Ascending aorta (tissue), 2 donors: Measurements from ENCODE around the gene GGCT. TPM values are rescaled to one million over a fixed set of nuclear protein-coding genes. Genes with fewer than 3 reads are reported as not detected.

Source experiments
- DNase-seq, 2 donors: peaks; one replicate each; pipeline ENCODE4 v3.0.0-alpha.2; 2019; ENCODE audit warnings: low spot score in 2 of 2
- H3K27ac ChIP-seq, 2 donors: fragments of 200-600 bp; sonication (generic); one replicate each; pipeline ENCODE4 v1.5.1; 2016 to 2017; ENCODE audit warnings: mild to moderate bottlenecking in 1 of 2
- H3K27me3 ChIP-seq: fragments of 200-600 bp; sonication (generic); one replicate; pipeline ENCODE4 v1.5.1; 2017
- H3K36me3 ChIP-seq, 2 donors: fragments of 200-600 bp; sonication (generic); one replicate each; pipeline ENCODE4 v1.5.1; 2016
- H3K4me1 ChIP-seq, 2 donors: fragments of 200-600 bp; sonication (generic); one replicate each; pipeline ENCODE4 v1.5.1; 2016 to 2017; ENCODE audit warnings: mild to moderate bottlenecking in 1 of 2
- H3K4me3 ChIP-seq, 2 donors: fragments of 200-600 bp; sonication (generic); one replicate each; pipeline ENCODE4 v1.5.1; 2016 to 2017; ENCODE audit warnings: mild to moderate bottlenecking in 1 of 2
- H3K9me3 ChIP-seq, 2 donors: fragments of 200-600 bp; sonication (generic); one replicate each; pipeline ENCODE4 v1.5.1; 2016
- intact Hi-C: fragments of 100-400 bp; cut with DNase I; formaldehyde crosslinking; loops from one replicate; pipeline ENCODE4 v1.15.1; 2023
- total RNA-seq: library from RNA; depleted of rRNA; stranded (reverse); fragments of >200 nt; gene quantifications from one replicate; pipeline ENCODE4 v1.1.0, GENCODE V29; 2016
- TF ChIP-seq, protein P1 (sequence below), 3 experiments: fragments of 200-600 bp in 2 of 3; fragments of 450-650 bp in 1 of 3; sonication (generic) in 2 of 3; IDR thresholded peaks; one replicate each; pipeline ENCODE4 v1.5.1; 2016 to 2019; ENCODE audit warnings: antibody characterized with exemption in 3 of 3, mild to moderate bottlenecking in 1 of 3, moderate library complexity in 1 of 3

GGCT gene
- total RNA-seq, 1 donor from 2014 or later, result 0.43 TPM

DNA sequence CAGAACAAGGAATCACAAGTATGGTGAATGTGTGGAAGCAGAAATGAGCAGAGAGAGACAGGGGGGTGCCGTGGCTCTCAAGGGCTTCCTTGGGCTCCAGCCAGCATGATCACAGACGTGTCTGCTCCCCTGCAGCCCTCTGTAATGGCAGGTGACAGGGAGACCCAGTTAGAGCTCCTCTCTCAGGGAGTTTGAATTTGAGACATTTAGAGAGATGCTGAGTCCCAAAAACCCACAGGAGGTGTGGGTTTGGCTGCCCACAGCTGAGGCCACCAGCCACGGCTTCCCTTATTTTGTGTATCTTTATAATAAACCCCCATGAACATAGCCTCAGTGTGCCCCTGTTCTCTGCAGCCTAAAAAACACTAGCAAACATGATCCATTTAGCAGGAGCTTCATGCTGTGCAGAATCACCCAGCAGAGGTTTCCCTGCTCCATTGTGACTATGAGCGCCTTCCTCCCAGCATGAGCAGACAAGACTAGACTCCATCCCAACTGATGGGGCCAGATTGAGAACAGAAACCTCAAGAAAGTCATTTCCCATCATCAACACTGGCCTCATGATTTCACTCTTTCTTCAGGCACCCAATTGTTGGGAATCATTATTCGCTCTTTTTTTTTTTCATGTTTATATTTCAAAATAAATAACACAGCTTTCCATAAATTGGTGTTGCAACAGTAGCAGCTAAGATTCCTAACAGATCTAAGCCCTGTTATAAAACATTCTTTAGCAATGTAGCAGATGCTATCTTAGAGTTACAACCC, 39.4 kb downstream of the GGCT start:
- Histone ChIP-seq H3K4me3 (no peak overlapping the region), H3K4me1 (peaks cover 14 to 24% of the 10 kb centered on the region in 2 donors), H3K36me3 (no peaks in the 10 kb centered on the region), H3K27me3 (no peaks in the 10 kb centered on the region), H3K27ac (no peak overlapping the region), H3K9me3 (no peaks in the 10 kb centered on the region)
- TF ChIP-seq, protein P1, sequence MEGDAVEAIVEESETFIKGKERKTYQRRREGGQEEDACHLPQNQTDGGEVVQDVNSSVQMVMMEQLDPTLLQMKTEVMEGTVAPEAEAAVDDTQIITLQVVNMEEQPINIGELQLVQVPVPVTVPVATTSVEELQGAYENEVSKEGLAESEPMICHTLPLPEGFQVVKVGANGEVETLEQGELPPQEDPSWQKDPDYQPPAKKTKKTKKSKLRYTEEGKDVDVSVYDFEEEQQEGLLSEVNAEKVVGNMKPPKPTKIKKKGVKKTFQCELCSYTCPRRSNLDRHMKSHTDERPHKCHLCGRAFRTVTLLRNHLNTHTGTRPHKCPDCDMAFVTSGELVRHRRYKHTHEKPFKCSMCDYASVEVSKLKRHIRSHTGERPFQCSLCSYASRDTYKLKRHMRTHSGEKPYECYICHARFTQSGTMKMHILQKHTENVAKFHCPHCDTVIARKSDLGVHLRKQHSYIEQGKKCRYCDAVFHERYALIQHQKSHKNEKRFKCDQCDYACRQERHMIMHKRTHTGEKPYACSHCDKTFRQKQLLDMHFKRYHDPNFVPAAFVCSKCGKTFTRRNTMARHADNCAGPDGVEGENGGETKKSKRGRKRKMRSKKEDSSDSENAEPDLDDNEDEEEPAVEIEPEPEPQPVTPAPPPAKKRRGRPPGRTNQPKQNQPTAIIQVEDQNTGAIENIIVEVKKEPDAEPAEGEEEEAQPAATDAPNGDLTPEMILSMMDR (IDR thresholded peaks at IDR 0.05), result no peak
- intact Hi-C loops, result no loop called here
- peak in 1 of 2 donors; percentile 54 for DNase-seq

DNA sequence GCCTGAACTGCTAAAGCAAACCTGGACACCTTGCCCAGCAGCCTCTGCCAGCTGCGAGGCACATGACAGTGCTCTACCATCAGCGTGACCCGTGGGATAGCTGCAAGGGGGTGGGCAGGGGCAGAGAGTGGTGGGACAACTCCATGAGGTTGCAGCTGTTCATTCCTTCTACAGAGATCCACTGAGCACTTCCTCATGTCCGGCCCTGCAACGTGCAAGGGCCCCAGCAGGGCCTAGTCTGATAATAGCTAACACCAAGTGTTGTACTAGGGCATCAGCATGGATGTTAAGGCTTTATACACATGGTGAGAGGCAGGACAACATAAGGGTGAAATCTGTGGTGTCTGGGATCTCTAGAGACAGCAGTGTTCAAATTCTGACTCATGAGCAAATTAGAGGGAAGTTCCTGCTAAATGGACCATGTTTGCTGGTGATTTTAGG, 40.4 kb downstream of the GGCT start:
- no peak overlapping the region for H3K4me3 ChIP-seq
- no peaks in the 10 kb centered on the region for H3K36me3 ChIP-seq

DNA sequence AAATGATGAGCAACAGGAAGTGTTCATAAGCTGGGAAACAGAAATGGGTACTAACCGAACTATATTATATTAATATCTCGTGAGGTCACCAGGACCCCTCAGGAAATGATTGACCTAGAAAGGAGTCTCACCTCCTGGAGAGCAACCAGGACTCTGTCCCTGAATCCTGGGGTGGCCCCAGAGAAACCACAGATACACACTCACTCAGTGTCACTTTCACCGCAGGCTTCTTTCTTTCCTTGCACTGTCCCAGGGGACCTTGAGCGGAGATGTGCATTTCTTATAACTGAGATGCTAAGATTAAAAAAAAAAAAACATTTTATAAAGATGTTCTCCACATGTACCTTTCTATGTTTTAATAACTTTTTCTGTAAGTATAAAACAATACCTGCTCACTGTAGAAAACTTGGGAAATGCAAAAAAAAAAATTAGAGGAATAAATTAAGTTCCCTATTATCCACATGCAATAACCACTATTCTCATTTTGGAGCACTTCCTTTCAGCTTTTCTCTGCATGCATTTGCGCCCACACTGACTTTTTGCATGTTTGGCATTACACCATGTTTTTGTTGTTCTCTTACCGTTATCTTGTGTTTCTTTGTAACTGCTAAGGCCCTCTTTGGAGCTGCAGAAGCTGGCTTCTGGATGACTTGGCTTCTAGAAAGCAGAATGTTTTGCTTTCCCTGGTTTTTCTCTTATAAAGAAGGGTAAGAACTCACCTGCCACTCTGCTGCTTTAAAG, 41.1 kb downstream of the GGCT start:
- Histone ChIP-seq H3K4me3 (no peak overlapping the region), H3K36me3 (no peaks in the 10 kb centered on the region), H3K27me3 (no peaks in the 10 kb centered on the region), H3K9me3 (no peaks in the 10 kb centered on the region), H3K27ac (no peak overlapping the region), H3K4me1 (peaks cover 2 to 9% of the 10 kb centered on the region in 2 donors)
- TF ChIP-seq, protein P1 (IDR thresholded peaks at IDR 0.05), result no peak
- intact Hi-C loops, result no loop called here
- DNase-seq, result no peak

More for the DNA sequence above, 40.4 kb downstream of the GGCT start:
- H3K4me1 ChIP-seq, result peaks cover 7 to 15% of the 10 kb centered on the region in 2 donors
- TF ChIP-seq, protein P1 (IDR thresholded peaks at IDR 0.05), result no peak
- no peaks in the 10 kb centered on the region for H3K27me3 ChIP-seq
- DNase-seq, result no peak
- H3K27ac ChIP-seq, result peak overlapping the region in 1 of 2 donors; percentile 1
- intact Hi-C loops, result no loop called here
- no peaks in the 10 kb centered on the region for H3K9me3 ChIP-seq

DNA sequence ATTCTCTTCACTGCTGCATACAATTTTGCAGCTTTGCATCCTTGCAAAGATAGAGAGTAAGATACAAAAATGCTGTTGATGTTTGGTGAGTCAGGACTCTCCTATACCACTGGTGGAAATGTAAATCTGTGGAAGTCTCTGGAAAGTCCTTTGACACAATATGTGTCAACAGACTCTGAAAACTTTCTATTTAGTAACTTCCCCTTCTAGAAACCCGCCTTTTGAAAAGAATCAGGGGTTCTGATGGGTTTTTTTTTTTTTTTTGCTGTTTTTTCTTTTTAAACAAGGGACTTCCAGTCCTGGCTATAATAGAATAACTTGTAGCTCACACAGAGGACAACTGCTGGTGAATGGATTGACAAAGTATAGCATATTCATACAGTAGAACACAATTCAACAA, 42.5 kb downstream of the GGCT start:
- TF ChIP-seq, protein P1 (IDR thresholded peaks at IDR 0.05), result no peak
- no peak for DNase-seq
- intact Hi-C loops, result no loop called here
- H3K27ac ChIP-seq, result no peak overlapping the region
- no peak overlapping the region for H3K4me3 ChIP-seq
- no peaks in the 10 kb centered on the region for H3K36me3 ChIP-seq
- H3K9me3 ChIP-seq, result no peaks in the 10 kb centered on the region
- H3K4me1 ChIP-seq, result no peaks in the 10 kb centered on the region
- H3K27me3 ChIP-seq, result no peaks in the 10 kb centered on the region

DNA sequence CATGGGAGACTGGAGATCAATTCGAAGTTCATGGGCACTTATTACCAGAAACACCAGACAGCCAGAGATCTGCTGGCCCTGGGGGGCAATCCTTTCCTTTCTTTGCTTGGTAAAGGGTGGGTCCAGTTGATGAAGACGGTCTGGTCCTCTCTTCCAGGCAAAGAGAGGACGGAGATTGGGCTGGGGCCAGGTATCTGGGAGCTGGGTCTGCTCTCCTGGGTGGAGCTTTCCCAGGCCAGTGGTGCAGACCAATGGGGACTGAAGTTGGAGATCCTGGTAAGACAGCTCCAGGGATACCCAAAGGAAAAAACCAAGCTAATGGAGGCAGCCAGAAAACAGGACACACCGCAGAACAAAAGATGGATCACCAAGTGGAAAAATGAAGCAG, 44.4 kb downstream of the GGCT start:
- TF ChIP-seq, protein P1 (IDR thresholded peaks at IDR 0.05), result no peak
- DNase-seq, result no peak
- H3K27ac ChIP-seq, result peak overlapping the region; percentile 31 to 57
- no peak overlapping the region for H3K4me3 ChIP-seq
- H3K27me3 ChIP-seq, result no peaks in the 10 kb centered on the region
- peaks cover 15 to 17% of the 10 kb centered on the region in 2 donors for H3K36me3 ChIP-seq
- no peaks in the 10 kb centered on the region for H3K4me1 ChIP-seq
- intact Hi-C loops, result no loop called here
- H3K9me3 ChIP-seq, result no peaks in the 10 kb centered on the region
